ENCODE measurements around the gene SLC9A5.

DNA sequence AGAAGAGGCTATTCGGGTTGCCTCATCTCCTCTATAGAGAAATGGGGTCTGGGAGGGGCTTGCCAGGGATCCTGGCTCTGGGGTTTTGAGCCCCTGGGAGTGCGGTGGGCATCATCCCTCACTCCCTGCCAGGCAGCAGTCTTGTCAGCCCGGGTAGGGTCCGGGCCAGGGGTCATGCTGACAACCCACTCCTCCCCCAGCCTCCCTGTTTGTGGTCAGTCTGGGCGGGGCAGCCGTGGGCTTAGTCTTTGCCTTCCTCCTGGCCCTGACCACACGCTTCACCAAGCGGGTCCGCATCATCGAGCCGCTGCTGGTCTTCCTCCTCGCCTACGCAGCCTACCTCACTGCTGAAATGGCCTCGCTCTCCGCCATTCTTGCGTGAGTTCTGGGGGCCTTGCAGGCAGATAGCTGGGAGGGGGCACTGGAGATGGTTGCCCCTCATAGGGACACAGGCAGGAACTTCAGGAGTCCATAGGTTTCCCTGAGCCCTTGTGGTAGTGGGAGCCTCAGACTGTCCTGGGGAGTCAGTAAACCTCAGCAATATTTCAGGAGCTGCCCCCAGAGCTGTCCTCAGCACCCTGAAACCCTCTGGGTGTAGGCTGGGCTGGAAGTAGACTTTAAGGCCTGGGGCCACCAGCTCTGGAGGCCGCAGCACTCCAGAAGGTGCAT lies 6.9 kb downstream of the SLC9A5 start:
- TF ChIP-seq EZH2 (IDR thresholded peaks at IDR 0.05; ENCODE audit: low read length, unreplicated experiment) = no peak
- TF ChIP-seq, protein P1, sequence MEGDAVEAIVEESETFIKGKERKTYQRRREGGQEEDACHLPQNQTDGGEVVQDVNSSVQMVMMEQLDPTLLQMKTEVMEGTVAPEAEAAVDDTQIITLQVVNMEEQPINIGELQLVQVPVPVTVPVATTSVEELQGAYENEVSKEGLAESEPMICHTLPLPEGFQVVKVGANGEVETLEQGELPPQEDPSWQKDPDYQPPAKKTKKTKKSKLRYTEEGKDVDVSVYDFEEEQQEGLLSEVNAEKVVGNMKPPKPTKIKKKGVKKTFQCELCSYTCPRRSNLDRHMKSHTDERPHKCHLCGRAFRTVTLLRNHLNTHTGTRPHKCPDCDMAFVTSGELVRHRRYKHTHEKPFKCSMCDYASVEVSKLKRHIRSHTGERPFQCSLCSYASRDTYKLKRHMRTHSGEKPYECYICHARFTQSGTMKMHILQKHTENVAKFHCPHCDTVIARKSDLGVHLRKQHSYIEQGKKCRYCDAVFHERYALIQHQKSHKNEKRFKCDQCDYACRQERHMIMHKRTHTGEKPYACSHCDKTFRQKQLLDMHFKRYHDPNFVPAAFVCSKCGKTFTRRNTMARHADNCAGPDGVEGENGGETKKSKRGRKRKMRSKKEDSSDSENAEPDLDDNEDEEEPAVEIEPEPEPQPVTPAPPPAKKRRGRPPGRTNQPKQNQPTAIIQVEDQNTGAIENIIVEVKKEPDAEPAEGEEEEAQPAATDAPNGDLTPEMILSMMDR (conservative IDR thresholded peaks at IDR 0.05; ENCODE audit: low read depth, low read length) = no peak
- TF ChIP-seq EZH2phosphoT487 (IDR thresholded peaks at IDR 0.05; ENCODE audit: borderline replicate concordance, low read length) = no peak

All from PC-3 (cell line).